DMS53 (cell line): ENCODE results near the gene DPYD.
"Not testable (repeated sequence)": the region's sequence is repeated elsewhere in the genome, so short reads cannot be mapped to it uniquely, and the experiment has no call there.

ENCODE experiments used
- DNase-seq: peaks from one replicate; lab custom pipeline; 2025; lab: John Stamatoyannopoulos, UW

Gene DPYD

GRCh38 chr1:97277891-97278654 lies 642.8 kb downstream of the DPYD start:
- DNase-seq: peak; percentile 95

GRCh38 chr1:97271916-97272788 lies 648.7 kb downstream of the DPYD start:
- DNase-seq: peak; percentile 62

- DNase-seq: peak; percentile 25
Measured at GRCh38 chr1:97270508-97271307, 650.1 kb downstream of the DPYD start.

- DNase-seq: no peak
Measured at GRCh38 chr1:97265630-97266029, 655.2 kb downstream of the DPYD start.

- DNase-seq: no peak
Measured at GRCh38 chr1:97262842-97263241, 658.0 kb downstream of the DPYD start.

- DNase-seq: no peak
Measured at GRCh38 chr1:97258597-97258996, 662.2 kb downstream of the DPYD start.

- peak; percentile 63 for DNase-seq
Measured at GRCh38 chr1:97254731-97255463, 665.9 kb downstream of the DPYD start.

- no peak for DNase-seq
Measured at GRCh38 chr1:97252925-97253324, 667.9 kb downstream of the DPYD start.

GRCh38 chr1:97252076-97252475 lies 668.8 kb downstream of the DPYD start:
- DNase-seq: peak; percentile 40

GRCh38 chr1:97247196-97247595 lies 673.6 kb downstream of the DPYD start:
- no peak for DNase-seq

GRCh38 chr1:97245682-97246081 lies 675.2 kb downstream of the DPYD start:
- DNase-seq: peak; percentile 12

GRCh38 chr1:97245026-97245425 lies 675.8 kb downstream of the DPYD start:
- DNase-seq: peak; percentile 32

GRCh38 chr1:97243973-97244560 lies 676.8 kb downstream of the DPYD start:
- peak; percentile 74 for DNase-seq

GRCh38 chr1:97238816-97239215 lies 682.0 kb downstream of the DPYD start:
- DNase-seq: no peak

- DNase-seq: not testable (repeated sequence)
Measured at GRCh38 chr1:97231354-97231753, 689.5 kb downstream of the DPYD start.

GRCh38 chr1:97212671-97213070 lies 708.2 kb downstream of the DPYD start:
- DNase-seq: no peak

- no peak for DNase-seq
Measured at GRCh38 chr1:97210307-97210706, 710.5 kb downstream of the DPYD start.

GRCh38 chr1:97209381-97209957 lies 711.4 kb downstream of the DPYD start:
- DNase-seq: peak; percentile 36

- no peak for DNase-seq
Measured at GRCh38 chr1:97207868-97208267, 713.0 kb downstream of the DPYD start.

GRCh38 chr1:97204468-97204867 lies 716.4 kb downstream of the DPYD start:
- no peak for DNase-seq
